ENCODE data around the gene AP4S1.

- TF ChIP-seq POLR2A (IDR thresholded peaks at IDR 0.05) (no peak), CTCF (IDR thresholded peaks at IDR 0.05) (no peak)
Observed at GRCh38 chr14:31068235-31068634, 42.8 kb downstream of the AP4S1 start.
